NB4 (cell line): ENCODE data around the gene DOK1.

Source experiments
- CTCF ChIP-seq: IDR thresholded peaks from one replicate; pipeline ENCODE4 v1.5.1; 2012; ENCODE audit warnings: low read depth, low read length
- POLR2A ChIP-seq: IDR thresholded peaks from 2 replicates; pipeline ENCODE4 v1.6.1; 2011; ENCODE audit warnings: mild to moderate bottlenecking; ENCODE audit not compliant: insufficient read length; ENCODE audit errors: extremely low read depth

GRCh38 chr2:74531666-74532065 is 22.9 kb upstream of the DOK1 start:
- TF ChIP-seq CTCF = no peak
- no peak for TF ChIP-seq POLR2A
